Aorta (tissue), 5 donors: ENCODE data around the gene SCAF8. TPM values are rescaled to one million over a fixed set of nuclear protein-coding genes. Genes with fewer than 3 reads are reported as not detected.
"Not testable (repeated sequence)": the region's sequence is repeated elsewhere in the genome, so short reads cannot be mapped to it uniquely, and the experiment has no call there.

Experiments
- ATAC-seq: fragments of 200-7000 bp; cut with Tn5 transposase; one replicate; pipeline ENCODE4 v1.9.1; 2022; ENCODE audit warnings: moderate library complexity; ENCODE audit not compliant: low FRiP score
- DNase-seq, 2 donors: peaks; one replicate each; pipeline ENCODE4 v3.0.0-alpha.2; 2020
- H3K27ac ChIP-seq, 2 donors: one replicate each; pipeline ENCODE4 v1.5.1; 2013; ENCODE audit warnings: low read length in 2 of 2, mild to moderate bottlenecking in 2 of 2, moderate library complexity in 2 of 2, control low read depth in 1 of 2, inconsistent platforms in 1 of 2, low read depth in 1 of 2
- H3K27me3 ChIP-seq, 2 donors: one replicate each; pipeline ENCODE4 v1.6.1; 2013; ENCODE audit warnings: control low read depth in 1 of 2, low read length in 1 of 2, mild to moderate bottlenecking in 1 of 2, moderate library complexity in 1 of 2; ENCODE audit not compliant: insufficient read depth in 2 of 2, control insufficient read depth in 1 of 2
- H3K36me3 ChIP-seq, 2 donors: one replicate each; pipeline ENCODE4 v1.6.1; 2013; ENCODE audit warnings: control low read depth in 1 of 2, low read length in 1 of 2, mild to moderate bottlenecking in 1 of 2; ENCODE audit not compliant: insufficient read depth in 2 of 2, control insufficient read depth in 1 of 2
- H3K4me1 ChIP-seq, 2 donors: one replicate each; pipeline ENCODE4 v1.6.1; 2013; ENCODE audit warnings: low read length in 2 of 2, control low read depth in 1 of 2, mild to moderate bottlenecking in 1 of 2, moderate library complexity in 1 of 2; ENCODE audit not compliant: insufficient read depth in 2 of 2, control insufficient read depth in 1 of 2
- H3K4me3 ChIP-seq, 2 donors: one replicate each; pipeline ENCODE4 v1.5.1; 2013; ENCODE audit warnings: low read length in 2 of 2, control low read depth in 1 of 2, mild to moderate bottlenecking in 1 of 2
- H3K9me3 ChIP-seq: one replicate; pipeline ENCODE4 v1.6.1; 2013; ENCODE audit warnings: mild to moderate bottlenecking, low read length; ENCODE audit not compliant: control insufficient read depth
- WGBS, 2 donors: extraction: QIAGEN DNeasy Blood & Tissue Kit; methylation state at CpG; one replicate each; pipeline ENCODE4 v1.1.7; 2013; 5-methylcytosine and 5-hydroxymethylcytosine counted together
- intact Hi-C, 2 donors: fragments of 100-400 bp; cut with DNase I; formaldehyde crosslinking; loops; one replicate each; pipeline versions ENCODE4 v1.14.2 to v1.15.0; 2022
- polyA plus RNA-seq, 2 donors: library from polyadenylated mRNA; stranded (reverse); fragments of 200-250 nt; gene quantifications; one replicate each; pipeline ENCODE4 v1.2.3, GENCODE V29; 2013
- total RNA-seq, 2 donors: library from RNA; stranded (reverse); fragmentation: NEBNext Ultra II Directional; extraction: Animal tissue kit (Norgen Biotek cat#: 25700); gene quantifications; one replicate each; pipeline ENCODE4 v1.2.1, GENCODE V29; 2021
- donor health status: healthy with polysubstance abuse.
- donor health status: Bipolar disorder and iron deficiency.
- donor health status: DM: no; HTN: no; CAD: no.
- donor health status: DM: no; HTN: no; CAD: no.
- donor health status: DM: yes; HTN: yes; CAD: no.

Gene SCAF8
- total and polyA plus RNA-seq, 4 donors = 10.5 to 52.3 (median 29.8) TPM

DNA sequence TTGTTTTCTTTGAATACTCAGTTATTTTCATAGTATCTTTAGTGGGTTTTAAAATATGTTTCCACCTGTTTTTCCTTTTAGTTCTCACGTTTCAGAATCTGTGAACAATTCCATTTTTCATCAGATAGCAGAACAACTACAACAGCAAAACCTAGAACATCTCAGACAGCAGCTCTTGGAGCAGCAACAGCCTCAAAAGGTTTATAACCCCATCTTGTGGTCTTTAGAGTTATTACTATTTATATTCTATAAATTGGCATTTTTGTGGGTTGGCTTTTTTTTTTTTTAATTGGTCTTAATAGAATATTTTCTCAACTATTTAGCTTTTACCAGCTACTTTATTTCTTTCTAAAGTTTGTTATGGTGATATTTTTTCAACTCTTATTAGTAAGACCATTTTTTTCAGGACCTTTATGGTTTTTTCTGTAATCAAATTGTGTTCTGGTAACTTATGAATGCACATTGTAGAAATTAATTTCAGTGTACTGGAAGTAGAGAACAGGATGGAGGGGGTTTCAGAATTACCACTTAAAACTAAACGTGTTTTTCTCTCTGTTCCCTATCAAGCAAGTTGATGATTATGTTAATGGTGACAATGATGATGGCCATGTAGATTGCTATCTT lies 72.2 kb downstream of the SCAF8 start:
- intact Hi-C loops = loop anchor here (2.0 to 10.0 kb wide), 4 partner anchors 71 to 651 kb away; partner anchors contain the start of gene SCAF8 (in 1 of the 2)
- no peak overlapping the region for H3K27ac ChIP-seq
- no peaks in the 10 kb centered on the region for H3K27me3 ChIP-seq
- WGBS, 2 donors = 29 to 31% methylated on average over 2 of the region's 2 CpGs
- no peaks in the 10 kb centered on the region for H3K4me1 ChIP-seq
- H3K36me3 ChIP-seq = no peaks in the 10 kb centered on the region
- no peaks in the 10 kb centered on the region for H3K9me3 ChIP-seq
- H3K4me3 ChIP-seq = no peak overlapping the region
- DNase-seq (no peak), ATAC-seq (no peak)

DNA sequence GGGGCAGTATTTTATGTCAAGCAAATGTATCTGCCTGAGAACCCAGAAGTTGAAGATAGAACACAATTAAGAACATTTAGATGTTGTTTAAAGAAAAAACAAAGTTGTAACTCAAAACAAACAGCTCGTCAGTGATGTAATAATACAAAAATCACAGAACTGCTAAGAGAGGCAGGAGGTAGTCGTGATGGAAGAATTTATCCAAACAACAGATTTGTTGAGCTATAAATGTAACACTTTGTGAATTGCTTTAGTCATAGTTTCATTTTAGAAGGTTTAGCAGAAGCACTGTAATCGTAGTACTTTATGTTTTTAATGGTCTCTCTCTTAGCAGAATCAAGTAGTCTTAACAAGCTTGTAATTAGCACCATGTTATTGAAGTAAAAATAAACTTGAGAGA lies 73.6 kb downstream of the SCAF8 start:
- no peak overlapping the region for H3K27ac ChIP-seq
- H3K4me1 ChIP-seq = no peaks in the 10 kb centered on the region
- H3K36me3 ChIP-seq = no peaks in the 10 kb centered on the region
- intact Hi-C loops = loop anchor here (2.0 to 10.0 kb wide), 3 partner anchors 75 to 652 kb away; partner anchors contain the start of gene SCAF8 (in 1 of the 2)
- DNase-seq (no peak), ATAC-seq (no peak)
- WGBS, 2 donors = 1 to 8% methylated on average over 3 of the region's 3 CpGs
- no peak overlapping the region for H3K4me3 ChIP-seq
- H3K9me3 ChIP-seq = no peaks in the 10 kb centered on the region
- no peaks in the 10 kb centered on the region for H3K27me3 ChIP-seq

DNA sequence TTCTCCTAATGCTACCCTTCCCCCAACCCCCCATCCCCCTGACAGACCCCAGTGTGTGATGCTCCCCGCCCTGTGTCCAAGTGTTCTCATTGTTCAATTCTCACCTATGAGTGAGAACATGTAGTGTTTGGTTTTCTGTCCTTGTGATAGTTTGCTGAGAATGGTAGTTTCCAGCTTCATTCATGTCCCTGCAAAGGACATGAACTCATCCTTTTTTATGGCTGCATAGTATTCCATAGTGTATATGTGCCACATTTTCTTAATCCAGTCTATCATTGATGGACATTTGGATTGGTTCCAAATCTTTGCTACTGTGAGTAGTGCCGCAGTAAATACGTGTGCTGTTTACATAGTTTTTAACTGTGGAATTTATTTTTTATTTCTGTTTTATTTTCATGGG lies 78.4 kb downstream of the SCAF8 start:
- H3K4me3 ChIP-seq, ATAC-seq, H3K9me3 ChIP-seq, H3K36me3 ChIP-seq, intact Hi-C loops, H3K27me3 ChIP-seq, H3K4me1 ChIP-seq, H3K27ac ChIP-seq, DNase-seq: not testable (repeated sequence)
- WGBS, 2 donors = 96% methylated on average over 3 of the region's 3 CpGs

DNA sequence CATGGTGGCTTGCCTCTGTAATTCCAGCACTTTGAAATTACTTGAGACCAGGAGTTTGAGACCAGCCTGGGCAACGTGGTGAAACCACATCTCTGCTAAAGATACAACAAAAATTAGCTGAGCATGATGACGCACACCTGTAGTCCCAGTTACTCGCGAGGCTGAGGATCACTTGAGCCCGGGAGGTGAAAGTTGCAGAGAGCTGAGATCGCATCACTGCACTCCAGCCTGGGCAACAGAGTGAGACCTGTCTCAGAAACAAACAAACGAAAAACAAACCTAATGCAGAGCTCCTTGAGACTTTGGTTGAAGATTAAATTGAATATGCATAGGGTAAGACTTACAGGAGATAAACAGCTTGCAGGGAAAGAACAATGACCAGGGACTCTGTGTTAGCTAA lies 80.8 kb downstream of the SCAF8 start:
- Histone ChIP-seq H3K9me3 (no peaks in the 10 kb centered on the region), H3K36me3 (peaks cover 0 to 6% of the 10 kb centered on the region in 2 donors), H3K4me3 (no peak overlapping the region), H3K4me1 (no peaks in the 10 kb centered on the region), H3K27ac (no peak overlapping the region), H3K27me3 (no peaks in the 10 kb centered on the region)
- WGBS, 2 donors = 94 to 96% methylated on average over 7 of the region's 7 CpGs
- ATAC-seq = no peak
- no peak for DNase-seq
- intact Hi-C loops = no loop called here

DNA sequence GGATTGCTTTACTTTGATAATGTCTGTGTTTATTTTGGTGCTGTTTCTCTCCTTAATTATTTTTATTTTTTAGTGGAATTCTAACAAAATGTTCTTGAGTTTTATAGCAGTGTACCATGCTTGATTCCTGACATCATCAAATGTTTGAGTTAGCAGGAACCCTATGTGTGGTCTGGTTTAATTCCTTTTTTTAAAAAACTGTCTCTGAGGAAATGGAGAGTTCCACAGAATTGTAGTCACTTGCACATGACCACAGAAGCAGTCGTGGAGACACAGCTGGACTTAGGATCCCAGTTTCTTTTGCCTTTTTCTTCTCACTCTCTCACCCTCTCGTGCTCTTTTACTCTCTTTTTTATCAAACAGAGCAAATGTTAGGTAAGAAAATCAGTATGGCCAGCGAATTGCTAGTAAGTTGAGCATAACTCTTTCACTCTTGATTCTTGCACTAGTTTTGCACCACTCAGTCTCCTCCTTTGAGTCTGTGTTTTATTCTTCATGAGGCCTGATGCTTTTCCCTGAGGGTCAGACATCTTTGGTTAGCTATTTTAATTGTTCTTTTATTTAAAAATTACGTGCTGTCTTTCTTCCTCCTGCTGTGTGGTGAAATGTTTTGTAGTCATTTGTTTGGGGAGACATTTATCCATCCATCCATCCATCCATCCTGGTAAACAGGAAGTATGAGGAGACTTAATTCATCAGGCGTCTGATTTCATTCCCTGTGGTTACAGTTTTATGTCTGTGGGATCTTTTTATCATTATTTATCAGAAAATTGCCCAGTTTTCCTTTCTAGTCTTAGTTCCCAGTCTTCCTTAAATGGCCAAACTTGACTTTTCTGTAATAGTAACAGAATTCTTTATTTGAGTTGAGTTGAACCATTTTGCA lies 83.0 kb downstream of the SCAF8 start:
- Histone ChIP-seq H3K36me3 (peaks cover 0 to 6% of the 10 kb centered on the region in 2 donors), H3K4me3 (no peak overlapping the region), H3K4me1 (no peaks in the 10 kb centered on the region), H3K27me3 (no peaks in the 10 kb centered on the region), H3K9me3 (no peaks in the 10 kb centered on the region), H3K27ac (no peak overlapping the region)
- DNase-seq (no peak), ATAC-seq (no peak)
- WGBS, 2 donors = 59 to 67% methylated on average over 5 of the region's 5 CpGs
- intact Hi-C loops = no loop called here

DNA sequence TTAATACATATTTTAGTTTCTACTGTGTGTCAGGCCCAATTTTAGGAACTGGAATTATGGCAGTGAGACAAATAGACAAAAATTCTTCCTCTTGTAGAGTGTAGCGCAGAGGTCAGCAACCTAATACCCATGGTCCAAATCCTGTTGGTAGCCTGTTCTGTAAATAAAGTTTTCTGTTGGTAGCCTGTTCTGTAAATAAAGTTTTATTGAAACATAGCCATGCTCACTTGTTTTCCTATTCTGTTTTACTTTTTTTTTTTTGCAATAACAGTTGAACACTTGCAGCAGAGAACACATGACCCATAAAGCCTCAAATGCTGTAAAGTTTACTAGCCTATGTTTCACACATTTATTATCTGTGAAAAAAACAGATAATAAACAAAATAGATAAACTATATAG lies 87.9 kb downstream of the SCAF8 start:
- WGBS, 2 donors = 98 to 100% methylated on average over 1 of the region's 1 CpG
- no peaks in the 10 kb centered on the region for H3K36me3 ChIP-seq
- ATAC-seq (no peak), DNase-seq (no peak)
- no peak overlapping the region for H3K27ac ChIP-seq
- H3K4me3 ChIP-seq = no peak overlapping the region
- no peaks in the 10 kb centered on the region for H3K27me3 ChIP-seq
- H3K4me1 ChIP-seq = peaks cover 0 to 8% of the 10 kb centered on the region in 2 donors
- no peaks in the 10 kb centered on the region for H3K9me3 ChIP-seq
- intact Hi-C loops = no loop called here

DNA sequence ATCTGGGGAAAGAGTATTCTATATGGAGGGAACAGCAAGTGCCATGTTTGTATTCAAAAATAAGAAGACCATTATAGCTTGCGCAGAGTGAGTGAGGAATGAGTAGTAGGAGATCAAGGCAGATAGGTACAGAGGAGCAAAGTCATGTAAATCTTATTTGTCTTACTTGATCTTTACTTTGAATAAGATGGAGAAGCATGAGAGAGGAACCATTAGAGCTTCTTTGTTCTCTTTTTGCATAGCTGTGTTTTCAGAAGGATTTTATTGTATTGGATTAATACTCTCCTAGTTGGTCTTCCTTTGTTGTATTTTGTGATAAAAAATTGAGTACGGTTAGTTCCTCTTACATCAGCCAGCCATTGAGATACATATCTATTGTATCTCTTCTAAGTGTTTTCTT lies 88.4 kb downstream of the SCAF8 start:
- 86 to 87% methylated on average over 2 of the region's 2 CpGs for WGBS, 2 donors
- ATAC-seq = no peak
- H3K4me1 ChIP-seq = peaks cover 0 to 8% of the 10 kb centered on the region in 2 donors
- H3K36me3 ChIP-seq = no peaks in the 10 kb centered on the region
- no peaks in the 10 kb centered on the region for H3K9me3 ChIP-seq
- no peaks in the 10 kb centered on the region for H3K27me3 ChIP-seq
- H3K27ac ChIP-seq = no peak overlapping the region
- intact Hi-C loops = no loop called here
- H3K4me3 ChIP-seq = no peak overlapping the region
- DNase-seq = no peak

DNA sequence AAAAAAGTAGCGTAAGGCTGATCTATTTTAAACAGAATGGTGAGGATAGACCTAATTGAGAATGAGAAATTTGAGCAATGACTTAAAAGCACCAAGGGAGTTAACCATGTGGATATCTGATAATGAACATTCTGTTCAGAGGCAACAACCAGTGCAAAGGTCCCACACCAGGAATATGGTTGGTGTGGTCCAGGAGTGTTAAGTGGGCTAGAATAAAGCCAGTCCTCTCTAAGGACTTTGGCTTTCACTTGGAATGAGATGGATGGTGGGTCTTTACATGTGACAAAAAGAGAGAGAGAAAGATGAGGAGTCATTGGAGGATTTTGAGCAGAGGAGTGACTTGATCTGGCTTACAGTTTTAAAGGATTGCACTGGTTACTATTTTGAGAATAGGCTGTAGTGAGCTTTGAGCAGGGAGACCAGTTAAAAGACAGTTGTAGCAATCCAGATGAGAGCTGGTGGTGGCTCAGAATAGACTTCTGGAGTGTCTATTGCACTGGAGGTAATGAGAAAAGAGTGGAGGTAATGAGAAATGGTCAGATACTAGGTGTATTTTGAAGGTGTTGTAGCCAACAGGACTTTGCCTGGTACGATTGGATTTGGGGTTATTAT lies 89.8 kb downstream of the SCAF8 start:
- H3K4me3 ChIP-seq = no peak overlapping the region

More for the DNA sequence above, 89.8 kb downstream of the SCAF8 start:
- Histone ChIP-seq H3K27ac (no peak overlapping the region), H3K36me3 (no peaks in the 10 kb centered on the region), H3K9me3 (no peaks in the 10 kb centered on the region), H3K4me1 (peaks cover 0 to 8% of the 10 kb centered on the region in 2 donors), H3K27me3 (no peaks in the 10 kb centered on the region)
- intact Hi-C loops = no loop called here
- 71 to 74% methylated on average over 2 of the region's 2 CpGs for WGBS, 2 donors
- DNase-seq = no peak
- ATAC-seq = no peak
